GM18511 (cell line): ENCODE measurements around the gene PGM1.
A peak's percentile ranks its signal among the peaks of the same experiment; 100 is the strongest.

Experiments used
- ATAC-seq: cut with Tn5 transposase; IDR thresholded peaks from one replicate; pipeline ENCODE4 v1.9.1; 2021; ENCODE audit warnings: mild to moderate bottlenecking, moderate library complexity; ENCODE audit not compliant: unreplicated experiment

PGM1 gene

GRCh38 chr1:63663873-63664272 is 70.7 kb downstream of the PGM1 start:
- no peak for ATAC-seq

GRCh38 chr1:63664742-63665141 is 71.5 kb downstream of the PGM1 start:
- no peak for ATAC-seq

GRCh38 chr1:63665410-63665809 is 72.2 kb downstream of the PGM1 start:
- no peak for ATAC-seq

- no peak for ATAC-seq
Observed at GRCh38 chr1:63665824-63666223, 72.6 kb downstream of the PGM1 start.

GRCh38 chr1:63668298-63668697 is 75.1 kb downstream of the PGM1 start:
- ATAC-seq, result no peak

- ATAC-seq, result no peak
Observed at GRCh38 chr1:63669151-63669961, 76.1 kb downstream of the PGM1 start.

- no peak for ATAC-seq
Observed at GRCh38 chr1:63670164-63670563, 77.0 kb downstream of the PGM1 start.

- no peak for ATAC-seq
Observed at GRCh38 chr1:63671514-63671913, 78.3 kb downstream of the PGM1 start.

GRCh38 chr1:63674238-63674864 is 81.1 kb downstream of the PGM1 start:
- peak; percentile 86 for ATAC-seq

- no peak for ATAC-seq
Observed at GRCh38 chr1:63674865-63675419, 81.7 kb downstream of the PGM1 start.

- no peak for ATAC-seq
Observed at GRCh38 chr1:63675420-63675931, 82.3 kb downstream of the PGM1 start.

- no peak for ATAC-seq
Observed at GRCh38 chr1:63677497-63677896, 84.3 kb downstream of the PGM1 start.

GRCh38 chr1:63678200-63678599 is 85.0 kb downstream of the PGM1 start:
- no peak for ATAC-seq

- no peak for ATAC-seq
Observed at GRCh38 chr1:63679076-63679475, 85.9 kb downstream of the PGM1 start.

- ATAC-seq, result no peak
Observed at GRCh38 chr1:63679589-63679988, 86.4 kb downstream of the PGM1 start.

- no peak for ATAC-seq
Observed at GRCh38 chr1:63682936-63683335, 89.7 kb downstream of the PGM1 start.

- no peak for ATAC-seq
Observed at GRCh38 chr1:63683759-63684158, 90.5 kb downstream of the PGM1 start.

GRCh38 chr1:63686696-63687095 is 93.5 kb downstream of the PGM1 start:
- ATAC-seq, result no peak

- no peak for ATAC-seq
Observed at GRCh38 chr1:63688302-63688890, 95.2 kb downstream of the PGM1 start.

- ATAC-seq, result no peak
Observed at GRCh38 chr1:63690966-63691700, 97.9 kb downstream of the PGM1 start.
